Dedifferentiated amniotic fluid mesenchymal stem cell (primary cell): Measurements from ENCODE around the gene DDIT3.

Experiments
- DNase-seq: peaks from one replicate; pipeline ENCODE4 v3.0.0-alpha.2; 2016; ENCODE audit errors: extremely low spot score

DDIT3 gene

DNA sequence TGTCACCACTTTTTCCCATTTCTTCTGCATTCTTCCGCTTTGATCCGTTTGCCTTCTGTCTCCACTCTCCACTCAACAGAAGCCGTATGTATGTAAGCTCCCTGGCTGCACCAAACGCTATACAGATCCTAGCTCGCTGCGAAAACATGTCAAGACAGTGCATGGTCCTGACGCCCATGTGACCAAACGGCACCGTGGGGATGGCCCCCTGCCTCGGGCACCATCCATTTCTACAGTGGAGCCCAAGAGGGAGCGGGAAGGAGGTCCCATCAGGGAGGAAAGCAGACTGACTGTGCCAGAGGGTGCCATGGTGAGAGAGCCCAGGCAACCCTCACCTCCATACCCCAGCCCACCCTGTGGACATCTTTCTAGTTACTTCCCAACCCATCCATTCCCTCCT lies 52.4 kb downstream of the DDIT3 start:
- no peak for DNase-seq

GRCh38 chr12:57467212-57467874 lies 53.0 kb downstream of the DDIT3 start:
- DNase-seq = no peak
